Activated CD8-positive, alpha-beta memory T cell treated with anti-CD3 and anti-CD28 coated beads, Interleukin-2, amount 50 U/mL, for 1 hour (primary cell): ENCODE measurements around the gene GPR146.
"Not testable (repeated sequence)": the region's sequence is repeated elsewhere in the genome, so short reads cannot be mapped to it uniquely, and the experiment has no call there.

Experiments
- DNase-seq: peaks from one replicate; pipeline ENCODE4 v3.0.0-alpha.2; 2020; ENCODE audit errors: extremely low read depth

GPR146 gene

GRCh38 chr7:1044189-1045068 is at the start of gene GPR146:
GPR146 (plus strand) TSS chr7:1044546; CDS start chr7:1057516, 12,970 bp downstream.
- peak; percentile 60 for DNase-seq

- DNase-seq, result no peak
These were observed 49.6 kb upstream of the GPR146 start for GRCh38 chr7:994592-995308.

- no peak for DNase-seq
These were observed 48.8 kb upstream of the GPR146 start for GRCh38 chr7:995571-995970.

GRCh38 chr7:996079-996872 is 48.1 kb upstream of the GPR146 start:
- no peak for DNase-seq

GRCh38 chr7:997404-998395 is 46.6 kb upstream of the GPR146 start:
- no peak for DNase-seq

GRCh38 chr7:999149-999879 is 45.0 kb upstream of the GPR146 start:
- DNase-seq, result no peak

GRCh38 chr7:999941-1000935 is 44.1 kb upstream of the GPR146 start:
- no peak for DNase-seq

- DNase-seq, result not testable (repeated sequence)
These were observed 43.1 kb upstream of the GPR146 start for GRCh38 chr7:1001069-1001770.

- not testable (repeated sequence) for DNase-seq
These were observed 42.3 kb upstream of the GPR146 start for GRCh38 chr7:1002026-1002425.

- not testable (repeated sequence) for DNase-seq
These were observed 41.9 kb upstream of the GPR146 start for GRCh38 chr7:1002445-1002844.

GRCh38 chr7:1004018-1004852 is 40.1 kb upstream of the GPR146 start:
- no peak for DNase-seq

GRCh38 chr7:1005303-1005702 is 39.0 kb upstream of the GPR146 start:
- DNase-seq, result no peak

GRCh38 chr7:1007901-1008300 is 36.4 kb upstream of the GPR146 start:
- DNase-seq, result no peak

- DNase-seq, result no peak
These were observed 35.5 kb upstream of the GPR146 start for GRCh38 chr7:1008733-1009363.

- DNase-seq, result no peak
These were observed 34.6 kb upstream of the GPR146 start for GRCh38 chr7:1009747-1010146.

GRCh38 chr7:1010226-1010625 is 34.1 kb upstream of the GPR146 start:
- no peak for DNase-seq
